Vagina (tissue), 2 donors: Measurements from ENCODE around the gene CENPB.

ENCODE experiments used
- POLR2A ChIP-seq, 2 donors: fragments of 450-650 bp; IDR thresholded peaks; one replicate each; pipeline ENCODE4 v1.6.1; 2017; ENCODE audit warnings: antibody characterized with exemption in 2 of 2, mild to moderate bottlenecking in 2 of 2, moderate library complexity in 2 of 2
- TF ChIP-seq, protein P1 (sequence below), 3 experiments: fragments of 450-650 bp in 2 of 3; fragments of 200-600 bp in 1 of 3; sonication (generic) in 1 of 3; IDR thresholded peaks; one replicate each; pipeline ENCODE4 v1.5.1; 2017 to 2019; ENCODE audit warnings: antibody characterized with exemption in 3 of 3, mild to moderate bottlenecking in 2 of 3, moderate library complexity in 2 of 3

DNA sequence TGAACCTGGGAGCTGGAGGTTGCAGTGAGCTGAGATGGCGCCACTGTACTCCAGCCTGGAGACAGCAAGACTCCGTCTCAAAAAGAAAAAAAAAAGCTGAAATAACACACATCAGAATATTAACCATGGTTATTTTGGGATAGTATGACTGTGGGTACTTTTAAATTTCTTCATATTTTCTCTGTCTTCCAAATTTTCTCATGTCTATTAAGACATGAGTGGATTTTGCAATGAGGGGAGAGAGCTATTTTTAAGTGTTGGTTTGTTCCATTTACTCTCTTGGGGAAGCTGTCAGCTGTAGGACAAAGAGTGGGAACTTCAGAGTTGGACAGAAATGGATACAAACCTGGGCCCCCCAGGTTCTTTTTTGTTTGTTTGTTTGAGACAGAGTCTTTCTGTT, 29.3 kb downstream of the CENPB start:
- TF ChIP-seq, protein P1, sequence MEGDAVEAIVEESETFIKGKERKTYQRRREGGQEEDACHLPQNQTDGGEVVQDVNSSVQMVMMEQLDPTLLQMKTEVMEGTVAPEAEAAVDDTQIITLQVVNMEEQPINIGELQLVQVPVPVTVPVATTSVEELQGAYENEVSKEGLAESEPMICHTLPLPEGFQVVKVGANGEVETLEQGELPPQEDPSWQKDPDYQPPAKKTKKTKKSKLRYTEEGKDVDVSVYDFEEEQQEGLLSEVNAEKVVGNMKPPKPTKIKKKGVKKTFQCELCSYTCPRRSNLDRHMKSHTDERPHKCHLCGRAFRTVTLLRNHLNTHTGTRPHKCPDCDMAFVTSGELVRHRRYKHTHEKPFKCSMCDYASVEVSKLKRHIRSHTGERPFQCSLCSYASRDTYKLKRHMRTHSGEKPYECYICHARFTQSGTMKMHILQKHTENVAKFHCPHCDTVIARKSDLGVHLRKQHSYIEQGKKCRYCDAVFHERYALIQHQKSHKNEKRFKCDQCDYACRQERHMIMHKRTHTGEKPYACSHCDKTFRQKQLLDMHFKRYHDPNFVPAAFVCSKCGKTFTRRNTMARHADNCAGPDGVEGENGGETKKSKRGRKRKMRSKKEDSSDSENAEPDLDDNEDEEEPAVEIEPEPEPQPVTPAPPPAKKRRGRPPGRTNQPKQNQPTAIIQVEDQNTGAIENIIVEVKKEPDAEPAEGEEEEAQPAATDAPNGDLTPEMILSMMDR (IDR thresholded peaks at IDR 0.05): no peak
- no peak for TF ChIP-seq POLR2A (IDR thresholded peaks at IDR 0.05)
